Effector memory CD4-positive, alpha-beta T cell (primary cell): ENCODE measurements around the gene BACH2.
A peak's percentile ranks its signal among the peaks of the same experiment; 100 is the strongest.
"Not testable (repeated sequence)": the region's sequence is repeated elsewhere in the genome, so short reads cannot be mapped to it uniquely, and the experiment has no call there.

ENCODE experiments used
- DNase-seq, 3 donors: peaks; one replicate each; pipeline ENCODE4 v3.0.0-alpha.2; 2020
- H3K27ac ChIP-seq: 2 replicates; pipeline ENCODE4 v1.7.0; 2013; ENCODE audit warnings: mild to moderate bottlenecking, low read length, moderate library complexity; ENCODE audit not compliant: insufficient read depth, poor library complexity, severe bottlenecking
- H3K27me3 ChIP-seq: replicated peaks from 2 replicates; pipeline ENCODE4 v1.7.0; 2013; ENCODE audit warnings: mild to moderate bottlenecking, low read length; ENCODE audit not compliant: insufficient read depth, control insufficient read depth, poor library complexity, severe bottlenecking
- H3K36me3 ChIP-seq: 2 replicates; pipeline ENCODE4 v1.7.0; 2013; ENCODE audit warnings: mild to moderate bottlenecking, low read length, moderate library complexity; ENCODE audit not compliant: control insufficient read depth, insufficient read depth
- H3K4me1 ChIP-seq: 2 replicates; pipeline ENCODE4 v1.7.0; 2013; ENCODE audit warnings: low read length, mild to moderate bottlenecking; ENCODE audit not compliant: control insufficient read depth, insufficient read depth, poor library complexity, severe bottlenecking
- H3K4me3 ChIP-seq: 2 replicates; pipeline ENCODE4 v1.7.0; 2013; ENCODE audit warnings: low read length, low read depth, mild to moderate bottlenecking; ENCODE audit not compliant: insufficient read depth, poor library complexity, severe bottlenecking
- H3K9me3 ChIP-seq: 2 replicates; pipeline ENCODE4 v1.7.0; 2013; ENCODE audit warnings: mild to moderate bottlenecking, low read length, moderate library complexity; ENCODE audit not compliant: control insufficient read depth

The BACH2 gene

GRCh38 chr6:90167514-90168379 lies 128.9 kb downstream of the BACH2 start:
- Histone ChIP-seq H3K36me3 (no peaks in the 10 kb centered on the region), H3K4me1 (no peaks in the 10 kb centered on the region), H3K27ac (no peak overlapping the region), H3K27me3 (no peaks in the 10 kb centered on the region), H3K4me3 (no peak overlapping the region), H3K9me3 (no peaks in the 10 kb centered on the region)
- DNase-seq = no peak

- not testable (repeated sequence) for H3K4me3 ChIP-seq, H3K4me1 ChIP-seq, H3K36me3 ChIP-seq, DNase-seq, H3K27ac ChIP-seq, H3K27me3 ChIP-seq, H3K9me3 ChIP-seq
Measured at GRCh38 chr6:90166155-90166924, 130.3 kb downstream of the BACH2 start.

DNA sequence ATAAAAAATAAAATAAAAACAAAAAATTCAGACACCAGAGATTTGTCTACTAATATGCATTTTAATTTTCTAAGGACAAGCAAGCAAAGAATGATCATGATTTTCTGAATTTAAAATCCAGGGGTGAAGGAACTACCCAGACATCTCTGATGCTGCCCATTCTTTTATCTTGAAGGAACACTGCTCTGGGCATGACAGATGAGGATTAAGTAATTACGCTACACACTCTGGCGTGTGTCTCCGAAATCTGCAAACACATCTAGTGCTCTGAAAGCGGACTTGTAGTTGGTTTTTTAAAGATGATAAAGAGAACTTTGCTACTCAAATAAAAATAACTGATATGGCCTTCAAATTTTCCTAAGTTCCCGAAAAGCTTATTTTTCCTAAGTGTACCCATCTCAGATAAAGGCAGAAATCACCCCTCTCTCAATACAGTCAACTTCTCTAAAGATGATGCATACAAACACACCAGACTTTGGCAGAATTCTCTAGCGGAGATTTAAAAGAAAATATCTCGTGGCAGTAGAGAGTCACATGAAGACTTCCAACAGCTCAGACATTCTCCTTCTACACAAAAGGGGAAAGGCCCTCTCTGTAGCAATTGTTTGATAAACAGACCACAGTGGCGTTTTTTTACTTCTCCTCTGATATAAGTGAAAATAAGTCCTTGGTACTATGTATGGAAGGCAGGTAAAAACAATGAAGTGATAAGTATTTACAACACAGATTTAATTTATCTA lies 133.8 kb downstream of the BACH2 start:
- Histone ChIP-seq H3K4me3 (no peak overlapping the region), H3K27me3 (no peaks in the 10 kb centered on the region), H3K4me1 (no peaks in the 10 kb centered on the region), H3K9me3 (no peaks in the 10 kb centered on the region), H3K27ac (no peak overlapping the region), H3K36me3 (no peaks in the 10 kb centered on the region)
- DNase-seq = no peak

DNA sequence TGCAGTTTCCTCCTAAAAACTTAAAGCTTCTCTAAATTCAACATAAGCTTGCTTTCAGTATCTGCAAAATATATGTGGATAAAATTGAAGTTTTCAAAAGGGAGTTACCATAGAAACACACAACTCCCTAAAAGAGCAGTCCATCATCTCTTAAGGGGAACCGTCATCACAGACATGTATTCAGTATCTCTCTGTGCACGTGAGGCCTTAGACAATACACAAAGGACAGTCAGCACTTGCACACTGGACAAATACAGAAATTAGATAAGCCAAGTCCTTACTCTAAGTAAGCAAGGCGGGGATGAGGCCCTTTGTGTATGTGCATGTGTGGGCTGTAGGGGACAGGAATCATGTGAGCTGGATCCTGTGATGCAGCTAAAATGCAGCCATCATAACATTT lies 136.6 kb downstream of the BACH2 start:
- no peaks in the 10 kb centered on the region for H3K36me3 ChIP-seq
- no peak overlapping the region for H3K4me3 ChIP-seq
- no peaks in the 10 kb centered on the region for H3K27me3 ChIP-seq
- H3K4me1 ChIP-seq = peaks cover 12% of the 10 kb centered on the region
- no peaks in the 10 kb centered on the region for H3K9me3 ChIP-seq
- no peak for DNase-seq
- H3K27ac ChIP-seq = no peak overlapping the region

DNA sequence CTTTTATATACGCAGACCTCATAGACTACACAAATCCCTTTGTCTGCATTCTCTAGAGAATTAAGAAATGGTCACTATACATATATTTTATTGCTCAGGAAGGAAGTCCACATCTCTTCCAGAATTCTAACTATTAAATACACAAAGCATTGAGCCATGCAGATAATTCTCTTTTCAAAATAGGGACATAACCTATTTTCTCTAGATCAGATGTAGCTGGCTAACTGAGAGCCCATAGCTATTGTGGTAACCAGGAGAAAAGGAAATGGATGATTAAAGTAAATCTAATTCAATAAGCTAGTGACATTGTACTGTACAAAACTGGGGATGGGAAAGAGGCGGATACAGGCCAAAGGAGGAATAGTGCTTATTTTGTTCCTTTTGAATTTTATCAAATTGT lies 137.2 kb downstream of the BACH2 start:
- Histone ChIP-seq H3K4me1 (peaks cover 12% of the 10 kb centered on the region), H3K4me3 (no peak overlapping the region), H3K27ac (no peak overlapping the region), H3K36me3 (no peaks in the 10 kb centered on the region), H3K27me3 (no peaks in the 10 kb centered on the region), H3K9me3 (no peaks in the 10 kb centered on the region)
- no peak for DNase-seq

DNA sequence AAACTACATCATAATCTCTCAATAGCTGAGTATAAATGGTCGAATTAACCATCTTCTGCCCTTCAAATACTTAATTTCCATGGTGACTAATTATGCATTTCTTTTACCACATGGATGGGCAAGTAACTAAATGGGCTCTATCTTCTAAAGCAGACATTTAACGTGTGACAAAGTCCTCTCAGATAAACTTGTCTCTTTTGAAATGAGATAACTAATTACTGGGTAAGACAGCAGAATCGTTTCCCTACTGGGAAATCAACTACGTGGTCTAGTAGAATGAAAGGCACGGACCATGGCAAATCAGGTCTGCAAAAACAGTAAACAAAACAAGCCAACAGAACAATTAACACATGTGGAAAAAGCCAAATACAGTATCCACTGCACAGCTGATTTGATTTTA lies 137.7 kb downstream of the BACH2 start:
- Histone ChIP-seq H3K27ac (no peak overlapping the region), H3K4me1 (peaks cover 12% of the 10 kb centered on the region), H3K27me3 (no peaks in the 10 kb centered on the region), H3K4me3 (no peak overlapping the region), H3K36me3 (no peaks in the 10 kb centered on the region), H3K9me3 (no peaks in the 10 kb centered on the region)
- DNase-seq = no peak

DNA sequence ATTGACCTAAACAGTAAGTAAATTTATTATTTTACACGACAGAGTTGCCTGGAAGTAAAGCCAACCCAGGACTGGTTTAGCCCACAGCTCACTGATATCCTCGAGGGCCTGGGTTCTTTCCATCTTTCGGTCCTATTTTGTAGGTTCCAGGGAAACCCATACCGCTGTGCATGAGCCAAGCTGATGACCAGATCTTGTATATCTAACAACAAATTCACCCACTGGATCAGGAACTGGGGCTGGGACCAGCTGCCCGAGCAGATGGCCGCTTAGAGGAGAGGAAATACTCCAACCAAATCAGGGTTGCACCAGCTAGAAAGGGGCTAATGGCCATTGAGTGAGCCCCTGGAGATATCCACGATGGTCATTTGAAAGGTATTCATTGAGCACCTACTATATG lies 139.2 kb downstream of the BACH2 start:
- Histone ChIP-seq H3K4me1 (peaks cover 12% of the 10 kb centered on the region), H3K27ac (no peak overlapping the region), H3K27me3 (no peaks in the 10 kb centered on the region), H3K9me3 (no peaks in the 10 kb centered on the region), H3K4me3 (no peak overlapping the region), H3K36me3 (no peaks in the 10 kb centered on the region)
- DNase-seq = no peak

- Histone ChIP-seq H3K27ac (no peak overlapping the region), H3K27me3 (no peaks in the 10 kb centered on the region), H3K4me3 (no peak overlapping the region), H3K36me3 (no peaks in the 10 kb centered on the region), H3K4me1 (peaks cover 12% of the 10 kb centered on the region), H3K9me3 (no peaks in the 10 kb centered on the region)
- peak in 1 of 3 donors; percentile 17 for DNase-seq
Measured at GRCh38 chr6:90156861-90157260, 139.8 kb downstream of the BACH2 start.

- no peaks in the 10 kb centered on the region for H3K36me3 ChIP-seq
- peaks cover 12% of the 10 kb centered on the region for H3K4me1 ChIP-seq
Measured at GRCh38 chr6:90154755-90155470, 141.7 kb downstream of the BACH2 start.

More at GRCh38 chr6:90154755-90155470, 141.7 kb downstream of the BACH2 start:
- H3K4me3 ChIP-seq = no peak overlapping the region
- DNase-seq = no peak
- H3K27me3 ChIP-seq = no peaks in the 10 kb centered on the region
- H3K9me3 ChIP-seq = no peaks in the 10 kb centered on the region
- H3K27ac ChIP-seq = no peak overlapping the region
